HFF-Myc (cell line): ENCODE results near the gene RPL23.

Source experiments
- DNase-seq: peaks from one replicate; pipeline ENCODE4 v3.0.0-alpha.2; 2011; ENCODE audit warnings: low read depth; ENCODE audit errors: extremely low read depth
- H3K4me3 ChIP-seq: replicated peaks from 2 replicates; pipeline ENCODE4 v1.5.1; 2011; ENCODE audit warnings: low read depth, mild to moderate bottlenecking, control low read depth, low read length
- CTCF ChIP-seq: IDR thresholded peaks from 2 replicates; pipeline ENCODE4 v1.5.1; 2012; ENCODE audit warnings: mild to moderate bottlenecking, low read depth, low read length, control low read depth; ENCODE audit errors: missing control alignments

Gene RPL23

GRCh38 chr17:38809828-38810227 is 43.7 kb downstream of the RPL23 start:
- no peak for TF ChIP-seq CTCF
- H3K4me3 ChIP-seq, result no peak overlapping the region
- no peak for DNase-seq

- no peak for TF ChIP-seq CTCF
- no peak for DNase-seq
- H3K4me3 ChIP-seq, result peak overlapping the region; percentile 74
These were observed 53.2 kb downstream of the RPL23 start for GRCh38 chr17:38800237-38800760.

GRCh38 chr17:38799501-38800236 is 53.9 kb downstream of the RPL23 start, which contains the start of gene PIP4K2B:
PIP4K2B (minus strand) TSS chr17:38799556; CDS start chr17:38799424, 132 bp downstream.
- peak; percentile 94 for DNase-seq
- TF ChIP-seq CTCF, result no peak
- peak within 1 kb of the TSS; percentile 74 for H3K4me3 ChIP-seq

- no peak for DNase-seq
- H3K4me3 ChIP-seq, result peak overlapping the region; percentile 74
- no peak for TF ChIP-seq CTCF
These were observed 54.7 kb downstream of the RPL23 start for GRCh38 chr17:38798614-38799500.
